HG03342 (cell line): ENCODE results near the gene FBXL3.
"Not testable (repeated sequence)": the region's sequence is repeated elsewhere in the genome, so short reads cannot be mapped to it uniquely, and the experiment has no call there.

Experiments used
- ATAC-seq: cut with Tn5 transposase; IDR thresholded peaks from one replicate; pipeline ENCODE4 v1.9.1; 2021; ENCODE audit warnings: mild to moderate bottlenecking, moderate library complexity; ENCODE audit not compliant: unreplicated experiment

Gene FBXL3

DNA sequence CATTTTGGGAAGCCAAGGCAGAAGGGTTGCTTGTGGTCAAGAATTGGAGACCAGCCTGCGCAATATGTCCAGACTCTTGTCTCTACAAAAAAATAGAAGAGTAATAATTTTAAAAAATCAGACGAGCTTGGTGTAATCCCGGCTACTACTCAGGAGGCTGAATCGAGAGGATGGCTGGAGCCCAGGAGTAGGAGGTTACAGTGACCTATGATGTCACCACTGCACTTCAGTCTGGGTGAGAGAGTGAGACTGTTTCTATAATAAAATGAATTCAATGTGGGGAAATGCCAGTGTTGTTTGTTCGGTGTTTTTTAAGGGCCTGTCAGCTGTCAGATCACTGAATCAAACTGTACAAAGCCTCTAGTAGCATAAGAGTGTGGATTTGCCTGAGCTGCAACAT is 1.2 kb upstream of the FBXL3 start:
- ATAC-seq, result no peak

DNA sequence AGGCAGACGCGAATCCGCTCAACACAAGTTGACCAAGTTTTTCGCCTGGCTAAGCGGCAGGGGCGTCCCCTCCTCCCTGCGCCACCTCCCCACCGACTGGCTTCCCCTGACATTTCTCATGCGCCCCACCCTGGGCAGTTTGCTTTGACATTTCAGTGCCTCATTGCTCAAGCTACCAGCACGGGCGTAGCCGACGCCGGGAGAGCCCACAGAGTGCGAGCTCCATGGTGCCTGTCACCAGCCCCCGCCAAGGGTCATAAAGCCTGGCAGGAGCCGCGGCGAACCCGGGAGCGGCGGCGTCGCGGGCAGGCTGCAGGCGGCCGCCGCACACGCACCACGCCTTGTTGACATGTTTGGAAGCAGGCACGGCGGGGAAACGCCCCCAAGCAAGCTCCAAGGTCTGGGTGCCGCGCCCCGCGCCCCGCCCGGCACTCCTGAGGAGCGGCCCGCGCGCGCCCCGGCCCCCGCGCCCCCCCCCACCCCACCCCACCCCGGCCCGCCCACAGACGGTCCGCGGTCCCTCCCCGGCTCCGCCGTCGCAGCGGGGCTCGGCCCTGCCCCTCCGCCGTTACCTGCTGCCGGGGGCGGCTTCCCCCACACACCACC is 601 bp downstream of the FBXL3 start:
- ATAC-seq, result peak; percentile 54

GRCh38 chr13:77022341-77022740 is 4.6 kb downstream of the FBXL3 start:
- no peak for ATAC-seq

- no peak for ATAC-seq
Measured at GRCh38 chr13:77019756-77020155, 7.2 kb downstream of the FBXL3 start.

- no peak for ATAC-seq
Measured at GRCh38 chr13:77016888-77017623, 9.9 kb downstream of the FBXL3 start.

DNA sequence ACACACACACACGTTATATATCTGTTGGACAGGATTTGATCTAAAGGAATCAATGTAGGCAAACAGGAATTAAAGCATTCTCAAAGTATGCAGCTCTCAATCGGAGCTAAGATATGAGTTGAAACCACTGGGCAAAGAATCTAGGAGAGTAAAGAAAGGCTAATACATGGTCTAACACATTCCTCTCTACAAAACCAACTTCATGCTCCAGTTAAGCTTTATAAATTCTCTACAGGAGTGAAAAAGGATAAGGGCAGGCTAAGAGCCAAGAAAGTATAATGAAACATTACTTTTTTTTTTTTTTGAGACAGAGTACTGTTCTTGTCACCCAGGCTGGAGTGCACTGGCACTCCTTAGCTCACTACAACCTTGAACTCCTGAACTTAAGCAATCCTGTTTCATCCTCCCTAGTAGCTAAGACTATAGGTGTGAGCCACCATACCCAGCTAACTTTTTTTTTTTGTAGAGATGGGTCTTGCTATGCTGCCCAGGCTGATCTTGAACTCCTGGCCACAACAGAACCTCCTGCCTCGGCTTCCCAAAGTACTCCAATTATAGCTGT is 10.6 kb downstream of the FBXL3 start:
- no peak for ATAC-seq

DNA sequence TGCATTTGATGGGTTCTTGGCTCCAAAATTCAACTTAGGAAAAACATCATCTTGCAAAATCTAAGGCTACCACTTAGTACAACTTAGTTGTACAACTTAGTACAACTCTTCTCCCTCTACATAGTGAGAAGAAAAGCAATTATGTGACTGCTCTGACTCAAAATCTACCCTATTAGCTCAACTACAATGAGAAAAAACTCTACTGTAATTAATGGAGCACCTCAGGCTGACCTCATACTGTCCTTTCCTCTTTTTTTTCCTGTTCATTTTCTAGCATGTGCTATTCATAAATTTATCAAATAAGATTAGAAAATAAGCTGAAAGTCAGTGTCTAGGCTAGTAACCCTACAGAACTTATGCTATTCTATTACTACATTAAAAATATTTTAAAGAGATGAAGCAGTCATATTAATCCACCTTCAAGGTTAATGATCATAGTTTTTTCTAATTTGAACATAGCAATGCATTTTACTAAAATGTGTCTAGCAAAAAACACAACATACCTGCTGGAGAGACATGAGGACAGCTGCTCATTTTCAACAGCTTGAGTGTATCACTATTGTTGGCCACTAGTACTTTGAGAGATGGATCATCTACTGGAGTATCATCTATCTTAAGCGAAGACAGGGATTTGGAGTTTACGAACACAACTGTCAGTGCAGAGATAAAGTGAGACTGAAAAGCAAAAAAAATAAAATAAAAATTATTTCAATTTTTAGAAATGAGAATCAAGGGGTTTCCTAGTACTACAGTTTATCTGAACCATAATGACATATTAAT is 11.9 kb downstream of the FBXL3 start:
- ATAC-seq, result no peak

DNA sequence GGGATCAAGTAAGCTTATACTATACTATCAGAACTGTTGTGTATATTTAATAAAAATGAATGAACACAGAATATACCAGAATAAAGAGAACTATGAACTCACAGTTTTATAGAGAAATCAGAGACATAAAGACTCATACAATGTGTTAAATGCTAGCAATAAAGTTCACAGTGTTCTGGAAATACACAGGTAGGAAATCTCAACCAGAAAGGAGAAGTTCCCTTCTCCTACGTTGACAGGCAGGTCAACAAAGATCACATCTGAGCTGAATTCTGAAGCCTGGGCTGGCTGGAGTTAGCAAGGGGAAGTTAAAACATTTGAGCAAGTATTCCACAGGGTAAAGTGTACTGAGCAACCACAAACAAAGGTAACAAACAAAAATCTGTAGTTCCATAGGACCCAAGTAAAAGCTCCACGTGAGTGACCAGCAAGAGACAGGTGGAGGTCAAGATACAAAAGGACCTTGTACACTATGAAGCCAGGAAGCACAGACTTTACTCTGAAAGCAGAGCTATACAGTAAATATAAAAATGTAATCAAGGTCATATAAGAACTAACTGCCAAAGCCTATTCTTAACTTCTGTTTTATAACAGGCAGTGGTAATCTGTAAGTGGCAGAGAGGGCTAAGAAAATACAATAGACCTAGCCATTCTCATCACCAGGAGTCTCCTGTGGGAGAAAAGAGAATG is 13.0 kb downstream of the FBXL3 start:
- no peak for ATAC-seq

DNA sequence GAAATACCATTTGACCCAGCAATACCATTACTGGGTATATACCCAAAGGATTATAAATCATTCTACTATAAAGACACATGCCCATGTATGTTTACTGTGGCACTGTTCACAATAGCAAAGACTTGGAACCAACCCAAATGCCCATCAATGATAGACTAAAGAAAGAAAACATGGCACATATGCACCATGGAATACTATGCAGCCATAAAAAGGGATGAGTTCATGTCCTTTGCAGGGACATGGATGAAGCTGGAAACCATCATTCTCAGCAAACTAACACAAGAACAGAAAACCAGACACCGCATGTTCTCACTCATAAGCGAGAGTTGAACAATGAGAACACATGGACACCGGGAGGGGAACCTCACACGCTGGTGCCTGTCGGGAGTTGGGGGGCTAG is 17.2 kb downstream of the FBXL3 start:
- not testable (repeated sequence) for ATAC-seq

- no peak for ATAC-seq
Measured at GRCh38 chr13:77009011-77009410, 17.9 kb downstream of the FBXL3 start.

DNA sequence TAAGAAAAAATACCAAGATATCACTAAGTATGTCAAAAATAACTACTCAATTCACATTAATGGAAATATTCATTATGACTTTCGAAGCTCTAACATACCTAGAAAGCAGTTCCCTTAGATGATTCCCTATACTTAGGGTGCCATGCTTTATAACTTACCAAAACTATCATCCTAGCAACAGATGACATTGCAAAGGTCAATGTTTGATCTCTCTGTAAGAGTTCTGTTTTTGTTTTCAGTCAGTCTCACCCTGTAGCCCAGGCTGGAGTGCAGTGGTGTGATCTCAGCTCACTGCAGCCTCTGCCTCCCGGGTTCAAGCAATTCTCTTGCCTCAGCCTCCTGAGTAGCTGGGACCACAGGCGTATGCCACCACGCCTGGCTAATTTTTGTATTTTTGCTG is 18.6 kb downstream of the FBXL3 start:
- ATAC-seq, result not testable (repeated sequence)

DNA sequence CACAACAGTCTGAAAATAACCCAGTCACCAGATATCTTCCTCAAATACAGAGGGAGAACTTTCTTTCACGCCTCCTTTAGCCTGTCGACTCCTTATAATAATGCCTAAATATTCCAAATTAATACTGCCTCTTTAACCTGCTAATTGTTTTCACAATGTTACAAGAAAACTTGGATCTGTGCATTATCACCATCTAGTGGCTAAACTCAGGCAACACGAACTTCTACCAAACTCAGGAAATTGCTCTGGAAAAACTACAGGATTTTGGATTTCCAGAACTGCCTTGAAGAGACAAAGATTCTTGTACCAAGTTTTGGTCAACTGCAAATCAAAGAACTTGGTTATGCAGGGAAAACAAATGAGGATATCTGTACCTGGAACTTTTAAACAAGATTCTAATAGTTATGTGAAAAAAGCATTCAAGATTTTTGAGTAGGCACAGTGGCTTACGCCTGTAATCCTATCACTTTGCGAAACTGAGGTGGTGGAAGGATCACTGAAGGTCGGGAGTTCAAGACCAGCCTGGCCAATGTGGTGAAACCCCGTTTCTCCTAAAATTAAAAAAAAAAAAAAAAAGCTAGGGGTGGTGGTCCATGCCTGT is 24.3 kb downstream of the FBXL3 start:
- ATAC-seq, result no peak

DNA sequence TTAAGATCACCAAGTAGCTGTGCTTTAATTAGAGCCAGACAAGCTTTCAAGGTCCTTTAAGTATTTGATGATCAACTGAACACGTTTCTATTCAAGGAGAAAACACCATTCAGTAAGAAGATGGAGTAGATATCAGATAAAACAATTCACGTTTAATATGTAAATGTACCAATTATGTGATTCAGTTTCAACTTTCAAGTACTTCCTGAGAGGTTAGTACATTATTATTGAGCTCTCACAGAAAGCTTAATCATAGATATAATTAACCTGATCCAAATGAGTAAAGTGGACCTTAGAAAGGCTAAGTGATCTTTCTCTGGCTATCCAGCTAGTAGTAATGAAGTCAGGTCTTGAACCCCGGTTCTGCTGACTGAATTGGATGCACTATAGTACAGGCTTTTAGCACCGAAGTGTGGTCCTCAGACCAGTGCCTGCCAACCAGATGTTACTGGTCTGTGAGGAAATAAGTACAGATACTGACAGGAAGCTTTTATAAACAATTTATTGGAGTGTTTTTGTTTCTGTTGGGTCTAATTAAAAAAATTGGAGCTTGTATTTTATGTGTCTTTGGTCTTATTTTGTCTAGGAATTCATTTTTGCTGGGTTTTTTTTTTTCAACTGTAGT is 24.9 kb downstream of the FBXL3 start:
- no peak for ATAC-seq

DNA sequence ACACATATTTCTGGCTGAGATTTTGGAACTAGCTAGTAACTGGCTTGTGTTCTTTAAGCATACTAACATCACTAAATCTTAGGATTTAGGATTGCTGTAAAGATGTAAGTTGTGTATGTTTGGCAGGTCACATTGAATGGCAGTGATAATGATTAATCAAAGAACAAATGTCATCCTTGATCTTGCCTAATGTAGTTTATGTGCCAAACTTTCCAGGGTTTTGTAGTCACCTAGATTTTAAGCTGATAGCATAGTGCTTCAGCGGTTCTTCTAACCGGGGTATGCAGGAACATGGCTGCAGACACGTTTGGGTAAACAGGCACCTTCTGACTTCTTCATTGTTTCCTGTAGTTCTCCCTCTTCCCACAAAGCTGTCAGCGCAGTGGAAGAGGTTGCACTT is 25.4 kb downstream of the FBXL3 start:
- no peak for ATAC-seq

DNA sequence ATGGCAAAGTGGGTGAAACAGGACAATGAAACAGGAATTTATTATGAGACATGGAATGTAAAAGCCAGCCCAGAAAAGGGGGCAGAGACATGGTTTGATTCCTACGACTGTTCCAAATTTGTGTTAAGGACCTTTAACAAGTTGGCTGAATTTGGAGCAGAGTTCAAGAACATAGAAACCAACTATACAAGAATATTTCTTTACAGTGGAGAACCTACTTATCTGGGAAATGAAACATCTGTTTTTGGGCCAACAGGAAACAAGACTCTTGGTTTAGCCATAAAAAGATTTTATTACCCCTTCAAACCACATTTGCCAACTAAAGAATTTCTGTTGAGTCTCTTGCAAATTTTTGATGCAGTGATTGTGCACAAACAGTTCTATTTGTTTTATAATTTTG is 26.5 kb downstream of the FBXL3 start:
- no peak for ATAC-seq

GRCh38 chr13:76994281-76994680 is 32.7 kb downstream of the FBXL3 start:
- no peak for ATAC-seq

- no peak for ATAC-seq
Measured at GRCh38 chr13:76993473-76993872, 33.5 kb downstream of the FBXL3 start.

GRCh38 chr13:76993021-76993420 is 33.9 kb downstream of the FBXL3 start:
- no peak for ATAC-seq

DNA sequence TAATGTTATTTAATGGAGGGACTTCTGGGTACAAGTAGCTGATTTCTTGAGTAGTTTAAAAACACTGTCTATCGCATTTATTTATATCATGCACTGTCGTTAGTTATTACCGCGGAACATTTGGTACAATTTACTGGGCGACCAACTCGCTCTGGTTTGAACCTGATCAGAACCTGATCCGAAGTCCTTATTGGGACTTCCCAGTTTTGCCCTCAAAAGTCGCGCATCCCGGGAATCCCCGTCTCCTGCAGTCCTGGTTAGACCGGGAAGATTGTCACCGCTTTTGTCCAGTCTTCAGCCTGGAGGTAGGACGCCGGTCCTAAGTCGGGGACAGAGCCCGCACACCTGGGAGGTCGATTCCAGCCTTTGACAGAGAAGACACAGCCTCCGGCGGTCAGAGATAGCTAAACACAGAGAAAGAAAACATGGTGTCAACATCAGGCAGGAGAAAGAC is 34.4 kb downstream of the FBXL3 start:
- peak; percentile 5 for ATAC-seq
